PC-3 (cell line): Measurements from ENCODE around the gene PLEKHO2. TPM values are rescaled to one million over a fixed set of nuclear protein-coding genes. Genes with fewer than 3 reads are reported as not detected.

Experiments
- ATAC-seq: fragments of 200-7000 bp; cut with Tn5 transposase; 2 replicates; pipeline ENCODE4 v1.9.1; 2020; ENCODE audit warnings: mild to moderate bottlenecking, moderate library complexity
- BruUV-seq: library from RNA; stranded (reverse); fragments of 400-500 nt; replicated peaks from 2 replicates; lab custom pipeline; 2021; lab: Mats Ljungman, UMichigan
- CTCF ChIA-PET: fragments of 300-600 bp; sonication (Branson Sonifier 250); formaldehyde crosslinking; loops from one replicate; lab custom pipeline; 2022; ENCODE audit warnings: antibody characterized with exemption; lab: Charles Lee
- POLR2A ChIA-PET: fragments of 300-600 bp; sonication (Branson Sonifier 250); formaldehyde crosslinking; loops from one replicate; lab custom pipeline; 2022; ENCODE audit warnings: antibody characterized with exemption; ENCODE audit not compliant: unreplicated experiment; lab: Charles Lee
- DNase-seq: peaks from one replicate; pipeline ENCODE4 v3.0.0-alpha.2; 2015
- H2AFZ ChIP-seq: fragments of 300-600 bp; sonication (generic); 2 replicates; pipeline ENCODE4 v1.6.0; 2016; ENCODE audit warnings: antibody characterized with exemption, low read length
- H3F3A ChIP-seq: fragments of 300-600 bp; sonication (generic); one replicate; pipeline ENCODE4 v1.6.0; 2017; ENCODE audit warnings: antibody characterized with exemption, low read length, control low read depth, mild to moderate bottlenecking; ENCODE audit not compliant: unreplicated experiment
- H3K27ac ChIP-seq: fragments of 300-600 bp; sonication (generic); 2 replicates; pipeline ENCODE4 v1.5.1; 2016; ENCODE audit warnings: mild to moderate bottlenecking, low read length
- H3K27me3 ChIP-seq: fragments of 300-600 bp; sonication (generic); 2 replicates; pipeline ENCODE4 v1.6.1; 2016; ENCODE audit warnings: low read length, mixed read lengths
- H3K36me3 ChIP-seq: fragments of 300-600 bp; sonication (generic); 2 replicates; pipeline ENCODE4 v1.6.1; 2016; ENCODE audit warnings: low read depth, mixed run types, low read length, mixed read lengths
- H3K4me1 ChIP-seq: fragments of 300-600 bp; sonication (generic); 2 replicates; pipeline ENCODE4 v1.5.1; 2016; ENCODE audit warnings: low read length; ENCODE audit not compliant: insufficient read depth
- H3K4me2 ChIP-seq: fragments of 300-600 bp; sonication (generic); 2 replicates; pipeline ENCODE4 v1.6.0; 2016; ENCODE audit warnings: low read length
- H3K4me3 ChIP-seq: fragments of 300-600 bp; sonication (generic); 2 replicates; pipeline ENCODE4 v1.5.1; 2016; ENCODE audit warnings: mild to moderate bottlenecking, low read length, mixed read lengths
- H3K79me2 ChIP-seq: fragments of 300-600 bp; sonication (generic); 2 replicates; pipeline ENCODE4 v1.6.1; 2017; ENCODE audit warnings: low read length, mixed read lengths
- H3K9ac ChIP-seq: fragments of 300-600 bp; sonication (generic); 2 replicates; pipeline ENCODE4 v1.6.0; 2016; ENCODE audit warnings: mild to moderate bottlenecking, low read length
- H3K9me2 ChIP-seq: fragments of 300-600 bp; sonication (generic); replicated peaks from 2 replicates; pipeline ENCODE4 v1.6.1; 2016; ENCODE audit warnings: mixed run types, low read length, mixed read lengths
- H3K9me3 ChIP-seq: fragments of 300-600 bp; sonication (generic); 2 replicates; pipeline ENCODE4 v1.6.1; 2016; ENCODE audit warnings: low read length, mixed read lengths
- H4K20me1 ChIP-seq: fragments of 300-600 bp; sonication (generic); 2 replicates; pipeline ENCODE4 v1.6.1; 2016; ENCODE audit warnings: low read length, mixed read lengths
- EZH2 ChIP-seq: fragments of 300-600 bp; sonication (generic); IDR thresholded peaks from one replicate; pipeline ENCODE4 v1.6.1; 2017; ENCODE audit warnings: antibody characterized with exemption, mild to moderate bottlenecking, low read length; ENCODE audit not compliant: unreplicated experiment
- EZH2phosphoT487 ChIP-seq: fragments of 300-600 bp; sonication (generic); IDR thresholded peaks from 2 replicates; pipeline ENCODE4 v1.6.1; 2018; ENCODE audit warnings: mild to moderate bottlenecking, antibody characterized with exemption, low read length, borderline replicate concordance
- intact Hi-C: fragments of 100-400 bp; cut with micrococcal nuclease; formaldehyde crosslinking; loops from 2 replicates; pipeline ENCODE4 v1.9.0; 2023
- total RNA-seq: library from RNA; depleted of rRNA; stranded (reverse); fragments of >200 nt; gene quantifications from 2 replicates; pipeline ENCODE4 v1.2.3, GENCODE V29; 2014
- TF ChIP-seq, protein P1 (sequence below): fragments of 300-600 bp; sonication (generic); conservative IDR thresholded peaks from 2 replicates; pipeline ENCODE4 v1.5.1; 2017; ENCODE audit warnings: antibody characterized with exemption, low read depth, mild to moderate bottlenecking, low read length

PLEKHO2 gene
- total RNA-seq, 1 experiment from 2014 or later: 4.3 TPM

DNA sequence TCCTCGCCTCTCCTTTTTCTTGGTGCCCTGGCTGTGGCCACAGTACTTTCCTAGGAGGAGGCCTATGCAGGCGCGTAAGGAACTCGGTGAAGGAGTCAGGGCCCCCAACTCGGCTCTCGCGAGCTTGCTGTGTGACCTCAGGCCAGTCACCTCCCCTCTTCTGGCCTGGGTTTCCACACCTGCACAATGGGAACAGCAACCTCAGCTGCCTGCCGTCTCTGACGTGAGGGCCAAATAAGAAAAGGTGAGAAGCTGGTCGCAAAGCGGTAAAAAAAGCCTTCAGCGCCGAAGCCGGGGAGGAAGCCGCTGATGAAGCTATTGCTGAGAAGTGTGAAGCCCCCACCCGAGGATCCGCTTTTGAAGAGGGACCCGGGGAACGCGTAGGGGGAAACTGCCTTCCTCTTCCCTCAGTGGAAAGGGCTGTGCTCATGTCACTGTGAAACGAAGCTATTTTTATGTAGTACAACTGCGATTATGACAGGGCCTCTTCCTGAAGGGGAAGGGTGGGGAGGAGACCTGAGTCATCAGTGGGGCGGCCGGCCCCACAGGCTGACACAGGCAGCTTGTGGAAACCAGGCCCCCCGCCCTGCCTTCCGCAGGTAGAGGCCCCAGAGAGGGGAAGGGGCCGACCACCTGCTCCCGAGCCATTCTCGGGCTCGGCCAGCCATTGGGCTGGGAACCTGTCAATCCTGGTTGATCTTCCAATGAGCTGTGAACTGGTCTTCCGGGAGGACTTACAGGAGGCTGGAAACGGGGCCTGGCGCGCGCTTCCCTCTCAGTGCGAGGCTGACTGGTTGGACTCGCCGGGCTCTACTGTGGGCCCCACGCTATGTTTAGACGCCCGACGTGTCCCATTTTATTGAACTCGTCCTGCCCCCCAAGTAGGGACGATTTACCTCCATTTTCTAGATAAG is 52.0 kb downstream of the PLEKHO2 start:
- ChIA-PET CTCF (no interaction called here), POLR2A (interaction anchor here (0.6 to 0.7 kb wide), 3 partner anchors 60 to 302 kb away, joined by 5 read pairs; no protein-coding TSS in a partner anchor)
- Histone ChIP-seq H4K20me1 (no peaks in the 10 kb centered on the region), H2AFZ (peak overlapping the region; percentile 60), H3F3A (no peaks in the 10 kb centered on the region), H3K9me2 (no peaks in the 10 kb centered on the region), H3K4me3 (no peak overlapping the region), H3K27me3 (no peaks in the 10 kb centered on the region), H3K79me2 (no peaks in the 10 kb centered on the region), H3K4me1 (peaks cover 16% of the 10 kb centered on the region), H3K9me3 (no peaks in the 10 kb centered on the region), H3K36me3 (no peaks in the 10 kb centered on the region), H3K4me2 (no peak overlapping the region), H3K27ac (no peak overlapping the region), H3K9ac (no peak overlapping the region)
- TF ChIP-seq, protein P1, sequence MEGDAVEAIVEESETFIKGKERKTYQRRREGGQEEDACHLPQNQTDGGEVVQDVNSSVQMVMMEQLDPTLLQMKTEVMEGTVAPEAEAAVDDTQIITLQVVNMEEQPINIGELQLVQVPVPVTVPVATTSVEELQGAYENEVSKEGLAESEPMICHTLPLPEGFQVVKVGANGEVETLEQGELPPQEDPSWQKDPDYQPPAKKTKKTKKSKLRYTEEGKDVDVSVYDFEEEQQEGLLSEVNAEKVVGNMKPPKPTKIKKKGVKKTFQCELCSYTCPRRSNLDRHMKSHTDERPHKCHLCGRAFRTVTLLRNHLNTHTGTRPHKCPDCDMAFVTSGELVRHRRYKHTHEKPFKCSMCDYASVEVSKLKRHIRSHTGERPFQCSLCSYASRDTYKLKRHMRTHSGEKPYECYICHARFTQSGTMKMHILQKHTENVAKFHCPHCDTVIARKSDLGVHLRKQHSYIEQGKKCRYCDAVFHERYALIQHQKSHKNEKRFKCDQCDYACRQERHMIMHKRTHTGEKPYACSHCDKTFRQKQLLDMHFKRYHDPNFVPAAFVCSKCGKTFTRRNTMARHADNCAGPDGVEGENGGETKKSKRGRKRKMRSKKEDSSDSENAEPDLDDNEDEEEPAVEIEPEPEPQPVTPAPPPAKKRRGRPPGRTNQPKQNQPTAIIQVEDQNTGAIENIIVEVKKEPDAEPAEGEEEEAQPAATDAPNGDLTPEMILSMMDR: no peak
- TF ChIP-seq EZH2phosphoT487 (no peak), EZH2 (no peak)
- ATAC-seq: peak; percentile 43
- DNase-seq: peak; percentile 40
- no TSS peak for BruUV-seq
- intact Hi-C loops: no loop called here

GRCh38 chr15:64894395-64895056 is 52.8 kb downstream of the PLEKHO2 start:
- no peak overlapping the region for H3K27ac ChIP-seq

More at GRCh38 chr15:64894395-64895056, 52.8 kb downstream of the PLEKHO2 start:
- no TSS peak for BruUV-seq
- H4K20me1 ChIP-seq: no peaks in the 10 kb centered on the region
- CTCF ChIA-PET: no interaction called here
- no peaks in the 10 kb centered on the region for H3K36me3 ChIP-seq
- no peaks in the 10 kb centered on the region for H3K27me3 ChIP-seq
- H2AFZ ChIP-seq: no peak overlapping the region
- TF ChIP-seq EZH2phosphoT487 (no peak), EZH2 (no peak)
- TF ChIP-seq, protein P1: no peak
- peaks cover 16% of the 10 kb centered on the region for H3K4me1 ChIP-seq
- no peak overlapping the region for H3K4me3 ChIP-seq
- DNase-seq: no peak
- no peaks in the 10 kb centered on the region for H3K79me2 ChIP-seq
- no peak overlapping the region for H3K4me2 ChIP-seq
- no peak overlapping the region for H3K9ac ChIP-seq
- no peaks in the 10 kb centered on the region for H3K9me2 ChIP-seq
- intact Hi-C loops: no loop called here
- POLR2A ChIA-PET: interaction anchor here (0.6 to 0.7 kb wide), 2 partner anchors 298 to 302 kb away, joined by 5 read pairs; no protein-coding TSS in a partner anchor
- H3F3A ChIP-seq: no peaks in the 10 kb centered on the region
- ATAC-seq: no peak
- H3K9me3 ChIP-seq: no peaks in the 10 kb centered on the region
